RWPE1 (cell line): ENCODE measurements around the gene PYDC1.

Experiments used
- CTCF ChIA-PET: fragments of 350-600 bp; sonication (Branson Sonifier 250); formaldehyde crosslinking; extraction: SDS; loops from one replicate; lab custom pipeline; 2021; lab: Yijun Ruan, JAX
- POLR2A ChIA-PET: fragments of 400-600 bp; formaldehyde crosslinking; extraction: SDS; loops from one replicate; lab custom pipeline; 2020; ENCODE audit warnings: antibody characterized with exemption; ENCODE audit not compliant: low non-redundant PET; lab: Yijun Ruan, JAX
- DNase-seq: peaks from one replicate; pipeline ENCODE4 v3.0.0; 2012; ENCODE audit warnings: low spot score
- H3K27ac ChIP-seq: fragments of 450-650 bp; 2 replicates; pipeline ENCODE4 v1.5.1; 2017
- CTCF ChIP-seq: fragments of 450-650 bp; conservative IDR thresholded peaks from 2 replicates; pipeline ENCODE4 v1.5.1; 2017; ENCODE audit warnings: low read depth, mild to moderate bottlenecking

PYDC1 gene

GRCh38 chr16:31215287-31216162 is 1.4 kb downstream of the PYDC1 start:
- DNase-seq, result peak; percentile 87
- no peak for TF ChIP-seq CTCF
- no peak overlapping the region for H3K27ac ChIP-seq
- CTCF ChIA-PET, result interaction anchor here (1.1 kb wide), 1 partner anchor 227 kb away, joined by 3 read pairs; the partner anchor contains the start of gene ZNF843
- POLR2A ChIA-PET, result interaction anchor here (0.6 kb wide), 1 partner anchor 32 kb away, joined by 7 read pairs; no protein-coding TSS in a partner anchor

GRCh38 chr16:31214708-31215286 is 2.1 kb downstream of the PYDC1 start:
- TF ChIP-seq CTCF, result no peak
- CTCF ChIA-PET, result no interaction called here
- no peak for DNase-seq
- POLR2A ChIA-PET, result interaction anchor here (0.6 kb wide), 1 partner anchor 31 kb away, joined by 7 read pairs; no protein-coding TSS in a partner anchor
- no peak overlapping the region for H3K27ac ChIP-seq

GRCh38 chr16:31213877-31214707 is 2.8 kb downstream of the PYDC1 start, which contains the start of gene TRIM72:
Gene TRIM72 (plus strand): TSS chr16:31214119. CDS start chr16:31214739, 620 bp downstream.
- DNase-seq, result no peak
- H3K27ac ChIP-seq, result no peak within 1 kb of the TSS
- ChIA-PET CTCF (no interaction called here), POLR2A (no interaction called here)
- no peak for TF ChIP-seq CTCF

- ChIA-PET POLR2A (no interaction called here), CTCF (interaction anchor here (0.7 kb wide), 1 partner anchor 62 kb away, joined by 3 read pairs; no protein-coding TSS in a partner anchor)
- H3K27ac ChIP-seq, result no peak overlapping the region
- DNase-seq, result no peak
- TF ChIP-seq CTCF, result no peak
Observed at GRCh38 chr16:31213342-31213741, 3.6 kb downstream of the PYDC1 start.

- ChIA-PET CTCF (interaction anchor here (0.6 to 1.0 kb wide), 2 partner anchors 110 to 221 kb away, joined by 3 read pairs; no protein-coding TSS in a partner anchor), POLR2A (no interaction called here)
- no peak for DNase-seq
- no peak overlapping the region for H3K27ac ChIP-seq
- TF ChIP-seq CTCF, result no peak
Observed at GRCh38 chr16:31206776-31207175, 10.2 kb downstream of the PYDC1 start.
